Femur (tissue), 1 donor: Measurements from ENCODE around the gene EPHA4.

ENCODE experiments used
- DNase-seq: peaks from one replicate; pipeline ENCODE4 v3.0.0-alpha.2; 2017

EPHA4 gene

GRCh38 chr2:221467610-221468009 is 104.5 kb downstream of the EPHA4 start:
- no peak for DNase-seq

GRCh38 chr2:221466744-221467143 is 105.4 kb downstream of the EPHA4 start:
- DNase-seq, result no peak

DNA sequence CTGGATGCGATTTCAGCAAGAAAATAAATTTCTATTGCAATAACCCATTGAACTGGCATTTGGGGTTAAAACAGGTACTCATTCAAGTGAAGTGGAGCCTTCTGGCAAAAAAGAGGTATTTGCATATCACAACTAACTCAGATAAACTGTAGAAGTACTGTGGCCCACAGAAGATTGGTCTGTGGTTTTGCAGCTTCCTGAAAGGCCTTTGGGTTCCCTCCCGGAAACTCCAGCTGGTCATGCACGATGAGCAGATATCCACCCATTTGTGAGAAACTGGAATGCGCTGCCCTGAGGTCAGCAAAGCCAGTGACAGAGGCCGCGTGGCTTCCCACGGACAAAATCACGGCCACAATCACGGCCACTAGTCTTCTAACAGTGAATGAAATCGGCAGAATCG is 106.3 kb downstream of the EPHA4 start:
- peak; percentile 45 for DNase-seq

GRCh38 chr2:221464971-221465370 is 107.1 kb downstream of the EPHA4 start:
- DNase-seq, result no peak

DNA sequence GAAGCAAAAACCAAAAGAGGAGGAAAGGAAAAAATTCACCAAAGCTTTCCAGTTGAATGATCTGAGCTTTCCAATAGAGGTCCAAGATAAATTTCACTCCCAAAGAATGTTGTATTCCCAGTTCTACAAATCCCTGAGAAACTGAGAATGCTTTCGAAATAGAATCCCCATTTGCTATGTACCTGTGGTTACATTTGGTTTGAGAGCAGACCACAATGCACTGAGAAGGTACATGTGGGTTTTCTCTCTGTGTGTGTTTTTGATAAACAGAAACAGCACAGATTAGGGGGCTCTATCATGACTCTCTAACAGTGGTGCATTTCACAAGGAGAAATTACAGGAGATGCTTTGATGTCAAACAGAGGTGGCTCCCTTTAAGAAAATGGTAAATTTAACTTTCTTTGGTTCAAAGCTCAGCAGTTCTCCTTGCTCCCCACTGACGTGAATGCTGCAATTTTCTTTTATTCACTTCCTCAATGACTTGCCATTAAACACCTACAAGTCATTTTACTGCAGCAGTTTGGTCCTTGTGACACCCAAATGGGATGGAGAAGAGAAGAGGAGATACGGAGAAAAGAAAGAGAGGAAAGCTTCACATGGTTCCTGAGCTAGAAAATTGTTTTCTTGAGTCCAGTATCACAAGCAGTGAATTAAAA is 108.7 kb downstream of the EPHA4 start:
- DNase-seq, result no peak

DNA sequence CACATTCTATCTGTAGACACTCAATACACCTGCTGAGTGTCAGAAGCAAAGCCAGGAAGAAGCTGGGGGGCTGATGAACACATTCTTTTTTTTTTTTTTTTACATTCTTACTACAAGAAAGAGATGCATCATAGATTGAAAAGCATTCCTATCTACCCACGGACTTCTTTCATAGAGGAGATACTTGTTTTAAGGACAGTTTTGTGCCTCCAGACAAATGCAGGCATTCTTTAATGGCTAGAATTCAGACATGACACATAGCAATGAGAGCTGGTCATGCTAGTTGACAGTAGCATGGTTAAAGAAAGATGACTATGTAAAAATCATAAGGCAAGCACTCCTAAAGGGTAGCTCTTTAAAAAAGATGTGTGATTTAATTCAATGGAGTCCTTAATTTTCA is 110.2 kb downstream of the EPHA4 start:
- DNase-seq, result no peak

DNA sequence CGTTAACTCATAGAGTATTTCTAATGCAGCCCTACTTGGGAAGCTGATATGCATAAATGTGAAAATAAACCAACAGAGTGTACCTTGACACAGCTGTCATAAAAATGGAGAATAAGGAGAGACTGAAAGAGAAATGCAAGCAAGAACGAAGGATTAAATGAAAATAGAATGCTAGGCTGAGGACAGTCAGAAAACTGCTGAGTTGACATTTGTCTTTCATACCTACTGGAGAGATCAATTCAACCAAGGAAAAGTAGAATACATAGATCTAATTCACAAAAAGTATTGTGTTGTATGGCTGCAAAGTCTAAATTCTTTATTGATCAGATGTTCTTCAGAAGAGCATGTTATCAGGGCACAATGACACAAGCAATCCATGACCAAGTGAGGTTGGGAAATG is 112.0 kb downstream of the EPHA4 start:
- DNase-seq, result no peak

DNA sequence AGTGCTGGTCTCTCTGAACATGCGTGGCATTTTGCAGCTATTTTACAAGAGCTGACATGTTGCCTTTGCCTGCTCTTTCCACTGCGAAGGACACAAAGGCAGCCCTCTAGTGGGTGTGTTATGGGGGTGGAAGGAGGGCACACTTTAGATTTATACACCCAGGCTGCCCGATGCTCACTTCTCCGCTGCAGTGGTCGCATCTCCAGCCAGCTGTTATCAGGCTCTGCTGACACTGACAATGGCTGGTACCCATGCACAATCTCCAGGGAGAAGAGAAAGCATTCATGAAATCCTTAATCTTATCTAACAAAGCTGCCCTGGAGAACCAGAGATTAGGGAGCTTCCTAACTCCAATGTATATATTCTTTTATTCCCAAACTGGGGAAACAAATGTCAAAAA is 113.5 kb downstream of the EPHA4 start:
- DNase-seq, result no peak

GRCh38 chr2:221455214-221455613 is 116.9 kb downstream of the EPHA4 start:
- DNase-seq, result no peak

GRCh38 chr2:221454459-221455105 is 117.5 kb downstream of the EPHA4 start:
- no peak for DNase-seq

DNA sequence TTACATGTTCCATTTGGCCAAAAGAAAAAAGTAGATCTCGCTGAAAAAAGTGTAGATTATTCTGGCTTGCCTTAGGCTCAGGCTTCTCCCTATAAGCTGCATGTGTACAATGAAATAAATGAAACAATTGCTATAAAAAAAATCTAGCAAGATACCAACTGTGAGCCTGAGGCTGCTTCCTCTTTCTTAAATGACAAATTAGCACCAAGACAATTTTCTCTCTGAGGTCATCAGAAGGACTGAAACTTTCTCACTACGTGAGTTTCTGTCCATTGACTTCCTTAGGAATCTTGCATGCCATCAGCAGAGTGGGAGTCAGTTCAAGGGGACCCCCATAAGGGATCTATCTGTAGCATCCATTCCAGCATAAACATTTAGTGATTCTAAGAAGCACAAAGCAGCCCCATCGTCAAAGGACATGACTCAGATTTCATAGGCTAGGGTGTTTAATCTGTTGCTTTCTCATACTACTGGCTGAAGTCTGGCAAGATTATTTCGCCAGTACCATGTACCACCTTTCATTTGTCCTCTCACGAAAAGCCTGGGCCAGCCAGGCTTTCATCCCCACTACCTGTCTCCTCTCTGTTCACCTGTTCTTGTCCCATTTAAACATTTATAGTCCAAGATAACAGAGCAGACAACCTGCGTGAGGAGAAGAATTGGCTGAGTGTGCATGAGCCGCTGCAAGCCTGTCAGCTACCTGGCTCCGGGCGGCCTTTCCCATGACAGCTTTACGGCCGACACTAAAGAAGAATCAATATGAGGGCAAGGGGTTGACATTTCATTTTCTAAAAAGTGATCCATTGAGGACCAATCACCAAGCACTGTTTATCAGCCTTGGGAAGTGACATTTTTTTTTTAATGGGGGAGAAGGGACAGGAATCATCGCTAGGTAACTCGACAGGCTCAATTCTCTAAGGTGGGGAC is 120.0 kb downstream of the EPHA4 start:
- no peak for DNase-seq

DNA sequence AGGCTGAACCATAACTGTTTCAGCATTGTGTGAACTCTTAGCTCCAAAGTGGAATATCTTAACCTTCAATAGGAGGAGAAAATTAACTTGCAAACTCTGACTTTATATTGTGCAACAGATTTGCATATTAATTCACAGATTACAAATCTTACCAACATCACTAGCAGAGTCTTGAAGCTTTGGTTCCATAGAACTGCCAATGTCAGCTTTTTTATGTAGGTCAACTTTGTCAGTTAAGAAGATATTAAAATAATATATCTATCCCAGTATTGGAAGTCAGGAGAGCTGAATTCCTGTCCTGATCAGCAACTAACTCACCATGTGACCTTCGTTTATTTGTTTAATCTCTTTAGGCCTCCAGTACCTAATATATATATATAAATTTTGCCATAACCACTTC is 121.8 kb downstream of the EPHA4 start:
- DNase-seq, result no peak

DNA sequence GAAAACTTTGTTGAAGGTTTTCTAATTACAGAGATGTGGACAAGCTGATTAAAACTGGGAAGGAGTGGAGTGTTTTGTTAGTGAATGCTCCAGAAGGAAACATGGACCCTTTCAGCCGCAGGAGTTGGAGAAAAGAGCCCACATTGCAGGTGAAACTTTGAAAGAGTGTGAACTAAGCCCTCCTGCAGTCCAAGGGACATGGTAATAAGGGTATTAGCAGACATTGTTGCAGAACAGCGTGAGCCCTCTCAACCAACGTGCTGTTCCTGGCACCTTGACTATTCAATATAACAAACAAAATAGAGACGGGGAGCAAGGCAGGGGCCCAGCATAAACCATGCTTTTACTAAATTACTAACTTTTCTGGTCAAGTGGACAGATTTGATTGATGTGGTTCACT is 122.7 kb downstream of the EPHA4 start:
- no peak for DNase-seq

DNA sequence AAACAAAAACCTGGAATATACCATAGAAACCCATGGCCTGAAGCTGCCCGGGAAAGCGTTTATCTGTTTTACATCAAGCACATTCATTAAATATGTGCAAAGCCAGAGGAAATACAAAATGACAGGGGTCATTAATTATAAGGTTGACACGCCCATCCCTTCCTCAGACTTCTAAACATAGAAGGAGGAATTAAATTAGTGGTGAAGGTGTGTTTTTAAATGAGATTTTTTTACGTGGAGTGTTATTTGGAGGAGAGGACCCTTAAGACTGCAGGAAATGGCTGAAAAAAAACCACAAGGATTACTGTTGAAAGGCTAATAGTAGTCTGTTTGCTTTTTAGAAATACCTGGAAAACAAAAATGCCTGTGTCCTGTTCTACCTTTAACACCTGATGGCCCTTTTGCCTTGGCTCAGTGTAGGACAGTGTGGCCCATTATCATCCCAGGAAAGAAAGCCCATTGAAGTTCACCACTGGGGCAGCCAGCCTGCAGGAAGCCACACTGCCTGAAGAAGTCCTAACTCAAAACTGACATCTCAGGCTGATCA is 123.2 kb downstream of the EPHA4 start:
- DNase-seq, result no peak

DNA sequence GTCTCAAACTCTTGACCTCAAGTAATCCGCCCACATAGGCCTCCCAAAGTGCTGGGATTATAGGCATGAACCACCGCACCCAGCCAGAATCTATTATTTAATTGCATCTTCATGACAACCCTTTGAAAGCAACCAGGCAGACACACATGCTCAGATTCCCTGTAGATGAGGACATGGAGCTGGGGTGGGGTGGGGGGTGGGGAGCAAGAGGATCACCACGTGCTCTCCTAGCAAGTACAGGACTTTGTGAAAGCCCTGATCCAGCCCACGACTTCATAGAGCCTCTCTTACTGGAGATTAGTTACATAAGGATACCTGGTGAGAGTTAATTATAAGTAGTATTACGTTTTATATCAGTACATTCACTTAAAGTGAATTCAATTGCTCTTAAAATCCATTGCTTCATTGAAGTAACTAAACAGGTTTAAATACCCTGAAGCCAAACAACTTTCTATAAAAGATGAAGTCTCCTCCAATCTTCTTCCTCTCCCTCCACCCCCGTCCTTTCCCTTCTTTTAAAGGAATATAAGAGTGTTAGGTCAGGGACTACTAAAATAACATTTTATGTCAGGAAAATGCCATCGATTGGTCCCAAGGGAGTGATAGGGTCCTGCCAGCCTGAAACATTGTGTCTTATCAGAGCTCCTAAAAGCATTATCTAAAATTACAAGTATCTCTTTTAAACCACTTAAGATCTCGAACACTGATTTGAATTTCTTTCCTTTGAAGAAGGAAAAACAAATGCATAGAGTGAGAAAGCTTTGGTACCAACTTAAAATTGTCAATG is 123.9 kb downstream of the EPHA4 start:
- DNase-seq, result no peak

DNA sequence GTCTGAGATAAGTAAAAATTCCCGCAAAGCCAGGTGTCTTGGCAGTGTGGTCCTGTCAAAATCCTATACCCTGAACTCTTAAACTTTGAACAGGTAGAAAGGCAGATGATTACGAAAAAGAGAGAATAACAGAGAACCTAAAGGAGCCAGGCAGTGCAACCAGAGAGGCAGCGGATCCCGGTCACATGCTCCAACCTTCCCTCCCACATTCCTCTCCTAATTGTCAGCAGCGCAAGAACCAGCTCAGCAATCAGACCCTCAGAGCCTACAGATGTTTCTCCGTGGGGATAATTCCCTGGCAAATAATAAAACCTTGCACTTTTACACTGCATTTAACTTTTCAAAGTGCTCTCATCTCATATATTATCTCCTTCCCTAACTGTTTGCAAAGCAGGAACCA is 124.8 kb downstream of the EPHA4 start:
- DNase-seq, result no peak

DNA sequence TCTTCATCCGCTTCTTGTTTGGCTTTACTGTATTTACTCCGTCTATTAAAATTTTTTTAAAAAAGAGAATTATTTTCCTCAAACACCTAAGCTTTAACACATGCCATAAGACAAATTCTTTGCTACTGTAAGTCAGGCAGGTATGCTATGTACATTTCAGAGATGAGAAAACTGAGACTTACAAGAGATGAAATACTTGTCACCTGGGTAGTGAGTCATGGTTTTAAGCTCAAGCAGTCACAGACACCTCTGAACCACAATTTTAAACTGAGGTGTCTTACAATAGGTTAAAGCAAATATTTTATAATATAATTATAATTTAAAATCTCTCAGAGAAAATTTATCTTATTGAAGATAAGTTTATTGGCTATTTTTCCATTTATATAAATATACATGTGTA is 126.0 kb downstream of the EPHA4 start:
- DNase-seq, result no peak

GRCh38 chr2:221444106-221444505 is 128.0 kb downstream of the EPHA4 start:
- no peak for DNase-seq

DNA sequence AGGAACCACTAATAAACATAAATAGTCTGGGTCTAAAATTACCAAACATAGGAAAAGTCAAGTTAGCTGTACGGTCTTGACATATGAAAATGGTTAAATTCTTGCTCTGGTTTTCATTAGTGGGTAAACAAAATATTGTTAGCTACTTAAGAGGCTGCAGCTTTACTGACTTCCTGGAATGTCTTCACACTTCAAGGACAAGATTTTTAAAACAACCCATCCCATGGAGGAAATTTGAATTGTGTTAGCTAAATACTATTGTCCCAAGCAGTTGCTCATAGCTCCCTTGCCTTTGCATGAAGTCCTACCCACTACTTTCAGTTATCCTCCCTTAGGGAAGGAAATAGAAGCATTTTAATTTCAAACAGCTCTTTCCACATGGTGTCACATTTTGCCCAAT is 128.5 kb downstream of the EPHA4 start:
- DNase-seq, result no peak

DNA sequence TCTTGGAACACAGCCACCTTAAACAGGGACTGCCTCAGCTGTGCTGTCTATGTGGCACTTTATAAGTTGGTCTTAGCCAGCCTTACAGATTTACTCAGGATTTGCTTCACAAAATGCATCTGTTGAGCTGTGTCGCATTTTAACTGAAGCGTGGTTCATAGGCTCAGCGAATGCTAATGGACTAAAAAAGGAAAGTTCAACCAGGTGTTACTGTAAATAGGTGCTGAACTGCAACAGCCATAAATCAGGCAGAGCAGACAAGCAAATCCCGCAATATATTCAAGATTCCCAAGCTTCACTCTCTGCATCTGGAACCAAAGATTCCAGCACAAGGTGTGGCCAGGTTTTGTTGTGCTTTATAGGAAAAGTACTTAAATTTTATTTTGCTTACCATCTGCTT is 130.0 kb downstream of the EPHA4 start:
- no peak for DNase-seq

- no peak for DNase-seq
Measured at GRCh38 chr2:221439761-221440479, 132.2 kb downstream of the EPHA4 start.

GRCh38 chr2:221437056-221437455 is 135.0 kb downstream of the EPHA4 start:
- no peak for DNase-seq
